Right lobe of liver (tissue), 4 donors: ENCODE results near the gene HEMK1.

Source experiments
- POLR2A ChIP-seq: fragments of 450-650 bp; IDR thresholded peaks from one replicate; pipeline ENCODE4 v1.6.1; 2017; ENCODE audit warnings: antibody characterized with exemption, mild to moderate bottlenecking
- TF ChIP-seq, protein P1 (sequence below), 4 donors: fragments of 200-600 bp in 3 of 4; fragments of 450-650 bp in 1 of 4; IDR thresholded peaks; one replicate each; pipeline versions ENCODE4 v1.5.1 to v1.8.0; 2016 to 2022; ENCODE audit warnings: antibody characterized with exemption in 4 of 4, mild to moderate bottlenecking in 2 of 4
- donor health status: DM: no; HTN: no; CAD: no.
- donor health status: DM: no; HTN: no; CAD: no.
- donor health status: DM: no; HTN: yes; CAD: no.

GRCh38 chr3:50587373-50587772, 18.1 kb downstream of the HEMK1 start:
- TF ChIP-seq, protein P1, sequence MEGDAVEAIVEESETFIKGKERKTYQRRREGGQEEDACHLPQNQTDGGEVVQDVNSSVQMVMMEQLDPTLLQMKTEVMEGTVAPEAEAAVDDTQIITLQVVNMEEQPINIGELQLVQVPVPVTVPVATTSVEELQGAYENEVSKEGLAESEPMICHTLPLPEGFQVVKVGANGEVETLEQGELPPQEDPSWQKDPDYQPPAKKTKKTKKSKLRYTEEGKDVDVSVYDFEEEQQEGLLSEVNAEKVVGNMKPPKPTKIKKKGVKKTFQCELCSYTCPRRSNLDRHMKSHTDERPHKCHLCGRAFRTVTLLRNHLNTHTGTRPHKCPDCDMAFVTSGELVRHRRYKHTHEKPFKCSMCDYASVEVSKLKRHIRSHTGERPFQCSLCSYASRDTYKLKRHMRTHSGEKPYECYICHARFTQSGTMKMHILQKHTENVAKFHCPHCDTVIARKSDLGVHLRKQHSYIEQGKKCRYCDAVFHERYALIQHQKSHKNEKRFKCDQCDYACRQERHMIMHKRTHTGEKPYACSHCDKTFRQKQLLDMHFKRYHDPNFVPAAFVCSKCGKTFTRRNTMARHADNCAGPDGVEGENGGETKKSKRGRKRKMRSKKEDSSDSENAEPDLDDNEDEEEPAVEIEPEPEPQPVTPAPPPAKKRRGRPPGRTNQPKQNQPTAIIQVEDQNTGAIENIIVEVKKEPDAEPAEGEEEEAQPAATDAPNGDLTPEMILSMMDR (IDR thresholded peaks at IDR 0.05): no peak
- TF ChIP-seq POLR2A: no peak
